HPDE6-E6E7 (cell line): ENCODE results near the gene TMED10.
"Not testable (repeated sequence)": the region's sequence is repeated elsewhere in the genome, so short reads cannot be mapped to it uniquely, and the experiment has no call there.

Experiments
- DNase-seq: peaks from one replicate; pipeline ENCODE4 v3.0.0; 2011; ENCODE audit warnings: missing footprints; ENCODE audit errors: extremely low spot score

TMED10 gene

DNA sequence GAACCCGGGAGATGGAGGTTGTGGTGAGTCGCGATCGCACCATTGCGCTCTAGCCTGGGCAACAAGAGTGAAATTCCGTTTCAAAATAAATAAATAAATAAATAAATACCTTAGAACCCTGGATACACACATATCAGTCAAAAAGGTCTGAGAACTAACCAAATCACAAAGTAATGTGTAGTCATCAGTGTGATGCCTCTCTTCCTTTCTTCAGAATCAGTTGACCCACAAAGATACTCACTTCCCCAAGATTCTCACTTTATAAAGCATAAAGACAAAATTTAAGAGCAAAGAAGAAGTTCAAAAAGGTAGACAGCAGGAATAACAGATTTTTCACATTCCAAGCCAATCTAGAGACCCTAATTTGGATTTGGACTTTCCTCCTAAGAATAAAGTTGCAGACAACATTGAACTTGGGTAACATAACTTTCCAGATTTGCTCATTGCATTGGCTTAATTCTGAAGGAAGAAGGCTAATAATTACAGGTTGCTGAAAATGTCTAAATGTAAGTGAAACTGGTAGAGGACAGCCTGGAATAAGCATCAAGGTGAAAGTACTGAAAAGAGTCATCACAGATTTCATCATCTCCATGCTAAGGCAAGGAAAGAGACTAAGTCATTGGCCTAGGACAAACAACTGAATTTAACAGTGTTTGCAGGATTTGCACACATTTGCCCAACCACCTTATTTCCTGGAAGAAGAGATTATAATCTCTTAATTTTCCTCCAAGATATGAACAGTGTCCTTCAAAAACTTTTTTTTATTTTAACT, 17.4 kb downstream of the TMED10 start:
- DNase-seq, result no peak

DNA sequence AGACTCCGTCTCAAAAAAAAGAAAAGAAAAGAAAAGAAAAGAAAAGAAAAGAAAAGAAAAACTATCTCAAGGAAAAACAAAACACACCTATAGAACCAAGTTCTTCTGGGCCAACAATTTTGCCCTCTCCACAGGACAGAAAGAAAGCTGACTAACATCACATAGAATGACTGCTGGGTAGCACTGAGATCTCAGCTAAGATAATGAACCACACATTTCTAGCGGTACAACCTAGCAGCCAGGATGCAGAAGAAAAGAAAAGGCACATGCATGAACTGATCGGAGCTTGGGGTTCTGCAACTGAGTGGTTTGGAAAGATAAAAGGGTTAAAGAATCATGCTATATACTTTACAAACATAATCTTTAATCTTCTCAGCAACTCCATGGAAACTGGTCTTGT, 19.5 kb downstream of the TMED10 start:
- DNase-seq, result no peak

GRCh38 chr14:75156111-75156510, 20.3 kb downstream of the TMED10 start:
- DNase-seq, result no peak

DNA sequence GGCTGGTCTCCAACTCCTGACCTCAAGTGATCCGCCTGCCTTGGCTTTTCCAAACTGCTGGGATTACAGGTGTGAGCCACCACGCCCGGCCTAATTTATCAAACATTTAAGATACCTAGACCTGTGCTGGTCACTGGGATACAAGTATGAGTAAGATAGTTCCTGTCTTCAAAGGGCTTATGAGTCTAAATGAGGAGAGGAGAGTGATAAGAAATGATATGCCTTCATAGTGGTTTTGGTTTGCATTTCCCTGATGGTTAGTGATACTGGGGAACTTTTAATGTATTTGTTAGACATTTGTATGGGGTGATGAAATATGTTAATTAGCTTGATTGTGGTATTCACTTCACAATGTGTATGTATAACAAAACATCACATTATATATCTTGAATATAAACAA, 21.2 kb downstream of the TMED10 start:
- no peak for DNase-seq

GRCh38 chr14:75153295-75153694, 23.1 kb downstream of the TMED10 start:
- DNase-seq, result no peak

- no peak for DNase-seq
Observed at GRCh38 chr14:75151851-75152250, 24.6 kb downstream of the TMED10 start.

- not testable (repeated sequence) for DNase-seq
Observed at GRCh38 chr14:75150637-75151036, 25.8 kb downstream of the TMED10 start.

GRCh38 chr14:75150150-75150549, 26.3 kb downstream of the TMED10 start:
- DNase-seq, result no peak

GRCh38 chr14:75147423-75148071, 28.9 kb downstream of the TMED10 start:
- no peak for DNase-seq

DNA sequence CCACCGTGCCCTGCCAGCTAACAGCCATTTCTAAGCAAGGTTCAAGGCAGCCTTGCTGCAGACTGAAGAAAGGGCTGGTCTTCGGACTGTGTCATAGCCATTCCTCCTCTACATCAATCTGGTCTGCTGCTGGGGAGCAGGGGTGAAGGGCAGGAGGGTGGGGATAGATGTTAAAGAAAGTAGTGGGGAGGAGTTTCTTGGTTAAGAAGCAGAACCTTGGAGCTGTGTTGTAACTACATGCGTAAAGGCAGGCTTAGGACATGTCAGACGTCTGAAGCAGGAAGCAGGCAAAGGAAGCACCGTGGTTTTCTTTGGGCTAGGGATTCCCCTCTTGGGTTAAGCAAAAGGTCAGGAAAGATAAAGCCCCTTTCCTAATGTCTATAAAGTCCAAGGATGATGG, 31.5 kb downstream of the TMED10 start:
- DNase-seq, result no peak

GRCh38 chr14:75143761-75144527, 32.5 kb downstream of the TMED10 start:
- DNase-seq, result no peak

- no peak for DNase-seq
Observed at GRCh38 chr14:75142494-75142893, 33.9 kb downstream of the TMED10 start.

GRCh38 chr14:75141967-75142366, 34.4 kb downstream of the TMED10 start:
- DNase-seq, result no peak

- DNase-seq, result no peak
Observed at GRCh38 chr14:75141062-75141461, 35.4 kb downstream of the TMED10 start.

GRCh38 chr14:75140620-75141019, 35.8 kb downstream of the TMED10 start:
- DNase-seq, result no peak

GRCh38 chr14:75139185-75139584, 37.2 kb downstream of the TMED10 start:
- no peak for DNase-seq

DNA sequence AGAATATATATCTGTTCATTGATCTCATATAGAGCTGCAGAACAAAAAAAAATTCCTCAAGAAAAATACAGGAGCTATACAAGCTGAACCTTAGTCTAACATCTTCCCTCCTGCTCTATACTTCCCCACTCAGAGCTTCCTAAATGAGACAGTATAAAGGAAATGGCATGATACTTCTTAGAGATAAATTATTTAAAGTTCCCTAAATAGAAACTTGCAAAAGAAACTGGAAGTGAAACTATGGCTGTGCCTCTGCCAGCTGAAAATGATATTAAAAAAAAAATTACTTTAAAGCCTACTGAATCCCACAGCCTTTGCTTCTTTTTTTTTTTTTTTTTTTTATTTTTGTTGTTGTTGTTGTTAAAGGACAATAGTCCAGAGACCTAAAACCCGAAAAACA, 37.9 kb downstream of the TMED10 start:
- no peak for DNase-seq

DNA sequence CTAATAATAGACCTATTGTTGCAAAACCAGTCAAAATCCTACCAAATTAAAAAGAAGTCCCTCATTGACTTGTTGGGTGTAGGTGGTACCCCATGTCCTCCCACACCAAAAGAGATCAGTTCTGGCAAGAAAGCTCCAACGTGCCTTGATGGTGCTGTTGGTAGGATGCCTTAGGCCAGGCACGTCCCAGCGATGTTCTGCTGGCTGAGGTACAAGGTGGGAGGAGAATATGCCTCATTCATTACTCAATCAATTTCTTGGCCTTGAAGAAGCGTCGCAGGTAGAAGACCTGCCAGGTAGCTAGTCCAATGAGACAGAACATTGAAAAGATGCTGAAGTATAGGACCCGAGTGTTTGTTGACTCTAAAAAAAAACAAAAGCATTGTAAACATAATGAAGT, 41.8 kb downstream of the TMED10 start:
- no peak for DNase-seq

DNA sequence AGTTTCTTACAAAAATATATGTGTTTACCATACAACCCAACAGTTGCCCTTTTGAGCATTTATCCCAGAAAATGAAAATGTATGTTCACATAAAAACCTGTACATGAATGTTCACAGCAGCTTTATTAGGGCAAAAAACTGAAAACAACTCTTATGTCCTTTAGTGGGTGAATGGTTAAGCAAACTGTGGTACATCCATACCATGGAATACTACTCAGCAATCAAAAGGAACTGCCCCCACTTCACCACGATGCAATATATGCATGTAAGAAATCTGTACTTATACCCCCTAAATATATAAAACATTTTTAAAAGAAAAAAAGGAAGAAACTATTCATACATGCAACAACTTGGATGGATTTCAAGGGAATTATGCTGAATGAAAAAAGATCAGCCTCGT, 42.8 kb downstream of the TMED10 start:
- DNase-seq, result no peak

DNA sequence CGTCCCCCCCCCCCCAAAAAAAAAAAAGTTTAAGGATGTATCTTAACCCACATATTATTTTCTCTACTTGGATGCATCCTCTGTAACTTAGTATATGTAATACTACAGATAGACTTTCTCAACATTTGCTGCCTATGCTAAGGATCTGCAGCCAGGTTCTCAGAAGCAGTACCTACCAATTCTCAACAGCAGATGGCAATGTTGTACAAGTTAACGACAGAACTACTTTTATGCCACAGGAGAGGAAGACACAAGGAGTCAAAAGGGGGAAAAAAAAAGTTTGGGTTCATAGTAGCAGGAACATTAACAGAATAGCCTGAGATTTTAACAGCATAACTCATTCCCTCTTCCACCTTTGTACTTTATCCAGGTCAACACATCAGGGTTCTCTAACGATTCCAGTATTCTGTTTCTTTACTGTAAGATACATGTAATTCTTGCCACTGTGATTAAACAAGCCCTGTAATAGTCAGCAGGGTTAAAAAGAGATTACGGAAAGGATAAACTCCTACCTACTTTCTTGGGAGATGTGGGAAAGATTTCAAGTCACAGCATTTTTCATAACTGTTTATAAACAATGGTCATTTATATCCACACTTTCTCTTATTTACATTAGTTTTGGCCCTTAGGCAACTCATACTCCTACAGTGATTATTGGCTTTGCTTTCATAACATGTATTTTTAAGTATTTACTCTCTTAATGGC, 43.9 kb downstream of the TMED10 start:
- no peak for DNase-seq

DNA sequence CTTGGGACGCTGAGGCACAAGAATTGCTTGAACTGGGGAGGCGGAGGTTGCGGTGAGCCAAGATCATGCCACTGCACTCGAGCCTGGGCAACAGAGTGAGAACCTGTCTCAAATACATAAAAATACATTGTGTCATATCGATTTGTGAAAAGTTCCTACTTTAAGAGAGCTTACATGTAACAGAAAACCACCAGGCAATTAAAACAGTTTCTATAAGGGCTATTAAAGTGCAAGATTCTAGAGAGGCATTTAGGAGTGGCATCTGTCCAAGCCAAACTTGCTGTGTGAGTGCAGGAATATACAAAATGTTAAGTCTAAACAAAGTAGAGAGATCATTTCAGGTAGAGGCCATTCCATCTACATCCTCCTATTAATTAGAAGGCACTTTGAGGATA, 47.8 kb downstream of the TMED10 start:
- no peak for DNase-seq

- DNase-seq, result no peak
Observed at GRCh38 chr14:75127903-75128595, 48.4 kb downstream of the TMED10 start.
